Right atrium auricular region (tissue), 2 donors: ENCODE data around the gene URB2. TPM values are rescaled to one million over a fixed set of nuclear protein-coding genes. Genes with fewer than 3 reads are reported as not detected.
"Not testable (repeated sequence)": the region's sequence is repeated elsewhere in the genome, so short reads cannot be mapped to it uniquely, and the experiment has no call there.

ENCODE experiments used
- DNase-seq: peaks from one replicate; pipeline ENCODE4 v3.0.0-alpha.2; 2019; ENCODE audit warnings: low spot score
- H3K27ac ChIP-seq, 2 donors: fragments of 200-600 bp; sonication (generic); 1 replicate in 1 of 2; 2 replicates in 1 of 2; pipeline ENCODE4 v1.5.1; 2016 to 2019
- H3K27me3 ChIP-seq, 2 donors: fragments of 200-600 bp; sonication (generic); one replicate each; pipeline versions ENCODE4 v1.5.1 to v1.6.0; 2017 to 2019
- H3K36me3 ChIP-seq: fragments of 200-600 bp; sonication (generic); one replicate; pipeline ENCODE4 v1.5.1; 2016
- H3K4me1 ChIP-seq, 2 donors: fragments of 200-600 bp; sonication (generic); one replicate each; pipeline versions ENCODE4 v1.5.1 to v1.6.0; 2017 to 2019
- H3K4me3 ChIP-seq, 2 donors: fragments of 200-600 bp; sonication (generic); 1 replicate in 1 of 2; 2 replicates in 1 of 2; pipeline ENCODE4 v1.5.1; 2017 to 2019; ENCODE audit warnings: mild to moderate bottlenecking in 1 of 2, moderate library complexity in 1 of 2
- H3K9me3 ChIP-seq, 2 donors: fragments of 200-600 bp; sonication (generic); one replicate each; pipeline ENCODE4 v1.5.1; 2019
- total RNA-seq, 2 donors: library from RNA; depleted of rRNA; stranded (reverse); fragments of >200 nt; gene quantifications; one replicate each; pipeline ENCODE4 v1.1.0, GENCODE V29; 2016
- TF ChIP-seq, protein P1 (sequence below), 2 donors: fragments of 200-600 bp; sonication (generic); IDR thresholded peaks; one replicate each; pipeline ENCODE4 v1.5.1; 2019; ENCODE audit warnings: antibody characterized with exemption in 2 of 2

URB2 gene
- total RNA-seq, 2 donors from 2014 or later = 4.5 to 7.1 TPM

DNA sequence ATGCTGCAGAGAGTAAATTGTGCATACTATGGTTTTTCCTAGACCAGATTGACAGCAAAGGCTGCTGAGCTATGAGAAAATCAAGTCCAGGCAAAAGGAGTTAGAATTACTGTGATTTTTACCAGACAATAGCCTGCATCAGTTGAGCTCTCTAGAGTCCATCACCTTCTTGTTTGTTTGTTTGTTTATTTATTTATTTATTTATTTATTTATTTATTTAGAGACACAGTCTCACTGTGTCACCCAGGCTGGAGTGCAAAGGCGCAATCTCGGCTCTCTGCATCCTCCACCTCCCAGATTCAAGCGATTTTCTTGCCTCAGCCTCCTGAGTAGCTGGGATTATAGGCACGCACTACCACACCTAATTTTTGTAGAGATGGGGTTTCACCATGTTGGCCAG is 43.3 kb upstream of the URB2 start:
- TF ChIP-seq, protein P1, sequence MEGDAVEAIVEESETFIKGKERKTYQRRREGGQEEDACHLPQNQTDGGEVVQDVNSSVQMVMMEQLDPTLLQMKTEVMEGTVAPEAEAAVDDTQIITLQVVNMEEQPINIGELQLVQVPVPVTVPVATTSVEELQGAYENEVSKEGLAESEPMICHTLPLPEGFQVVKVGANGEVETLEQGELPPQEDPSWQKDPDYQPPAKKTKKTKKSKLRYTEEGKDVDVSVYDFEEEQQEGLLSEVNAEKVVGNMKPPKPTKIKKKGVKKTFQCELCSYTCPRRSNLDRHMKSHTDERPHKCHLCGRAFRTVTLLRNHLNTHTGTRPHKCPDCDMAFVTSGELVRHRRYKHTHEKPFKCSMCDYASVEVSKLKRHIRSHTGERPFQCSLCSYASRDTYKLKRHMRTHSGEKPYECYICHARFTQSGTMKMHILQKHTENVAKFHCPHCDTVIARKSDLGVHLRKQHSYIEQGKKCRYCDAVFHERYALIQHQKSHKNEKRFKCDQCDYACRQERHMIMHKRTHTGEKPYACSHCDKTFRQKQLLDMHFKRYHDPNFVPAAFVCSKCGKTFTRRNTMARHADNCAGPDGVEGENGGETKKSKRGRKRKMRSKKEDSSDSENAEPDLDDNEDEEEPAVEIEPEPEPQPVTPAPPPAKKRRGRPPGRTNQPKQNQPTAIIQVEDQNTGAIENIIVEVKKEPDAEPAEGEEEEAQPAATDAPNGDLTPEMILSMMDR (IDR thresholded peaks at IDR 0.05) = no peak
- Histone ChIP-seq H3K36me3 (no peaks in the 10 kb centered on the region), H3K4me3 (no peak overlapping the region), H3K4me1 (peaks cover 0 to 24% of the 10 kb centered on the region in 2 donors), H3K9me3 (no peaks in the 10 kb centered on the region), H3K27me3 (no peaks in the 10 kb centered on the region), H3K27ac (peak overlapping the region in 1 of 2 donors; percentile 39)
- no peak for DNase-seq

DNA sequence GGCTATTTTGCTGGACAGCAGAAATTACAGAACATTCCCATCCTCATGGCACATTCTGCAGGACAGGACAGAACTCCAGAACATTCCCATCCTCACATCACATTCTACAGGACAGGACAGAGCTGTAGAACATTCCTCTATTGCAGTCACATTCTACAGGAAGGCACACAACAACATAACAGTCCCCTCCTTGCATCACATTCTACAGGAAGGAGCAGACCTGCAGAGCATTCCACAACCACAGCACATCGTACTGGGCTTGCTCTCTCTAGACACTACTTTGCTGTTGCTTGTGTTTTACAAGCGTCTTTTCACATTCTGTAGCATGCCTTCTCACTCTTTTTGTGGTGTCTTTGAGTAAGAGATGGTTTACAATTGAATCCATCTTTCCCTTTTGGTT is 40.7 kb upstream of the URB2 start:
- Histone ChIP-seq H3K27ac (no peak overlapping the region), H3K4me3 (no peak overlapping the region), H3K27me3 (no peaks in the 10 kb centered on the region), H3K9me3 (no peaks in the 10 kb centered on the region), H3K36me3 (no peaks in the 10 kb centered on the region), H3K4me1 (peaks cover 0 to 10% of the 10 kb centered on the region in 2 donors)
- TF ChIP-seq, protein P1 (IDR thresholded peaks at IDR 0.05) = no peak
- DNase-seq = no peak

DNA sequence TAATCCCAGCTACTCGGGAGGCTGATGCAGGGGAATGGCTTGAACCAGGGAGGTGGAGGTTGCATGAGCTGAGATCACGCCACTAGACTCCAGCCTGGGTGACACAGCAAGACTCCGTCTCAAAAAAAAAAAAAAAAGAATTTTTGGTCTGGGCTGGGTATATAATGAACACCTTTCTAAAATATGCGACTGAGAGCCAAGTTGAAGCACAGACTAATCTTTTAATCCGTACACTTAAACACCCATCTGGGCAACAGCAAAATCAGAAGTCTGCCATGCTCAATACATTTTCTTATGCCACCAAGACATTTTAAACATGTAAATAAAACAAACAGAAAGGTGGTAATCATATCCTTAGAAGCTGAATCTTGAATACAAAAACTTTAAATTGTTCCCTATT is 35.9 kb upstream of the URB2 start:
- H3K36me3 ChIP-seq = peaks cover 27% of the 10 kb centered on the region
- no peak for DNase-seq
- TF ChIP-seq, protein P1 (IDR thresholded peaks at IDR 0.05) = no peak
- no peaks in the 10 kb centered on the region for H3K4me1 ChIP-seq
- H3K27ac ChIP-seq = no peak overlapping the region
- no peaks in the 10 kb centered on the region for H3K27me3 ChIP-seq
- no peaks in the 10 kb centered on the region for H3K9me3 ChIP-seq
- no peak overlapping the region for H3K4me3 ChIP-seq

DNA sequence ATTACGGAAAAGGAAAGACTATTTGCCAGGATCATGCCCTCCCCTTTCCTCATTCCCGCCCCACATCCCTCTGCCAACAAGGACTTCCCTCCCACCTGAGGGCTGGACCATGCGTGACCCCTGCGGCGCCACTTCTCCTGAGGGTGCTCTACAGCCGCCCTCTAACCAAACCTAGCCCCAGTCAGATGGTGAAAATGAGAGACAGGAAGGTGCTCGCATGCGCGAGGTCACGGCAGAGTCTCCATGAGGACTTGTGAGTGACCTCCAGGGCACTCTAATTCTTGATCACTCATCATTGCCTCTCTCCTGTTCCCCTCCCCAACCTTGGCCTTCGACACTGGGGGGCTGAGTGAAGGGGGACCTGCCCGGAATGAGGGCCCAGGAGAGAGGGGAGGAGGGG is 32.2 kb upstream of the URB2 start:
- no peak overlapping the region for H3K27ac ChIP-seq
- no peaks in the 10 kb centered on the region for H3K9me3 ChIP-seq
- H3K4me1 ChIP-seq = peaks cover 0 to 25% of the 10 kb centered on the region in 2 donors
- DNase-seq = no peak
- TF ChIP-seq, protein P1 (IDR thresholded peaks at IDR 0.05) = no peak
- no peaks in the 10 kb centered on the region for H3K27me3 ChIP-seq
- peaks cover 27% of the 10 kb centered on the region for H3K36me3 ChIP-seq
- H3K4me3 ChIP-seq = no peak overlapping the region

DNA sequence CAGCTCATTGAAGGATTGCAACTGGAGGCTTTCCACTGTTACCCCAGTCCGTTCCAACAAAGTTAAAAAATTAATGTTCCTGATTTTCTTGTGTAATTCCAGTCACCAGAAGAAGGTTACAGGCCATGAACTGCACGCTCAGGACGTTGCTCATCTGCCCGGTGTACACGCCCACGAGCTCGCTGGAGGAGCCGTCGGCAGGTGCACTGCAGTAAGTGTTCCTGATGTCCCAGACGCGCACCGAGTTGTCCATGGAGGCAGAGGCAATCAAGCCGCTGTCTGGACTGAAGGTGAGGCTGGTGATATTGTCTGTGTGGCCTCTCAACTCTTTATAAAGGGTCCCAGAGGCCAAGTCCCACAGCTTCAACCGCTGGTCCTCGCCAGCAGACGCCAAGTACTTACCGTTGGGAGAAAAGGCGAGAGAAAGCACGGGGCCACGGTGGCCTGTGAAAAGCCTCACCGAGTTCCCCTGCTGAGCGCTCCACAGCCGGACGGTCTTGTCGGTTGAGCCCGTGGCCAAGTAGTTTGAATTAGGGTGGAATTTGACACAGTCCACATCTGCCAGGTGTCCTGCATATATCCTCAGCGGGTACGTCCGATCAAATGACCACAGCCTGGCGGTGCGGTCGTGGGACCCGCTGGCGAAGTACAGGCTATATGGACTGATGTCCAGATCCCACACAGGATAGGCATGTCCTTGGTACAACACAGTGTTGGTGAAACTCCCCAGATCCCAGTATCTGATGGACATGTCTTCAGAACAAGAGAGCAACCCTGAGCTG is 31.6 kb upstream of the URB2 start:
- peaks cover 27% of the 10 kb centered on the region for H3K36me3 ChIP-seq
- H3K4me3 ChIP-seq = no peak overlapping the region
- peaks cover 0 to 26% of the 10 kb centered on the region in 2 donors for H3K4me1 ChIP-seq
- H3K27ac ChIP-seq = no peak overlapping the region
- H3K9me3 ChIP-seq = no peaks in the 10 kb centered on the region
- no peak for DNase-seq
- no peaks in the 10 kb centered on the region for H3K27me3 ChIP-seq
- TF ChIP-seq, protein P1 (IDR thresholded peaks at IDR 0.05) = no peak

DNA sequence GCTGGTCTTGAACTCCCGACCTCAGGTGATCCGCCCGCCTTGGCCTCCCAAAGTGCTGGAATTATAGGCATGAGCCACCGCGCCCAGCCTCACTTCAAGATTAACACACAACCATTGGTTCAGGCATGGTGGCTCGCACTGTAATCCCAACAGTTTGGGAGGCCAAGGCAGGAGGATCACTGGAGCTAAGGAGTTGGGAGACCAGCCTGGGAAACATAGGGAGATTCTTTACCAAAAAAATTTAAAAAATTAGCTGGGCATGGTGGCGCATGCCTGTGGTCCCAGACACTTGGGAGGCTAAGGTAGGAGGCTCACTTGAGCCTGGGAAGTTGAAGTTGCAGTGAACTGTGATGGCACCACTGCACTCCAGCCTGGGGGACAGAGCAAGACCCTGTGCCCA is 30.2 kb upstream of the URB2 start:
- H3K27me3 ChIP-seq, DNase-seq, H3K9me3 ChIP-seq, H3K4me3 ChIP-seq: not testable (repeated sequence)
- peak overlapping the region; percentile 83 to 86 for H3K27ac ChIP-seq
- H3K36me3 ChIP-seq = peaks cover 33% of the 10 kb centered on the region
- H3K4me1 ChIP-seq = peaks cover 0 to 26% of the 10 kb centered on the region in 2 donors
